Neural crest cell (in vitro differentiated cells): Measurements from ENCODE around the gene NDUFA6. TPM values are rescaled to one million over a fixed set of nuclear protein-coding genes. Genes with fewer than 3 reads are reported as not detected.
"Not testable (repeated sequence)": the region's sequence is repeated elsewhere in the genome, so short reads cannot be mapped to it uniquely, and the experiment has no call there.

ENCODE experiments used
- DNase-seq: peaks from one replicate; pipeline ENCODE4 v3.0.0; 2021; ENCODE audit warnings: low read depth, mixed read lengths, low spot score
- H3K27ac Mint-ChIP-seq: one replicate; pipeline ENCODE4 v1.8.0; 2021; ENCODE audit warnings: mild to moderate bottlenecking, mixed read lengths; ENCODE audit not compliant: unreplicated experiment
- H3K27me3 Mint-ChIP-seq: 2 replicates; pipeline ENCODE4 v1.8.0; 2021; ENCODE audit warnings: low read depth, mild to moderate bottlenecking, mixed read lengths
- H3K36me3 Mint-ChIP-seq: 2 replicates; pipeline ENCODE4 v1.8.0; 2021; ENCODE audit warnings: low read depth, mild to moderate bottlenecking, mixed read lengths
- H3K4me1 Mint-ChIP-seq: 2 replicates; pipeline ENCODE4 v1.8.0; 2021; ENCODE audit warnings: mixed read lengths
- H3K4me3 Mint-ChIP-seq: one replicate; pipeline ENCODE4 v1.8.0; 2021; ENCODE audit warnings: mild to moderate bottlenecking, mixed read lengths
- H3K9me3 Mint-ChIP-seq: 2 replicates; pipeline ENCODE4 v1.8.0; 2021; ENCODE audit warnings: mixed read lengths
- CTCF ChIP-seq: fragments of 200-600 bp; sonication (generic); conservative IDR thresholded peaks from 2 replicates; pipeline ENCODE4 v1.5.0; 2021; ENCODE audit warnings: antibody characterized with exemption, mild to moderate bottlenecking
- long read RNA-seq: library from polyadenylated mRNA; unstranded; transcript quantifications from one replicate; pipeline ENCODE4 v2.0.0, GENCODE V29; 2020
- total RNA-seq: library from RNA; stranded (reverse); gene quantifications from 2 replicates; pipeline ENCODE4 v1.2.1, GENCODE V29; 2021

NDUFA6 gene
- total RNA-seq = 104 and 120 TPM in 2 replicates
- long read RNA-seq, transcript NDUFA6-202 (3 exons, 1,256 nt) = major isoform, 124 of 127 reads
- long read RNA-seq, partial matches to known transcripts = 3 of 127 reads
- long read RNA-seq, other reads (novel, unspliced or antisense) = 0 of 127 reads

DNA sequence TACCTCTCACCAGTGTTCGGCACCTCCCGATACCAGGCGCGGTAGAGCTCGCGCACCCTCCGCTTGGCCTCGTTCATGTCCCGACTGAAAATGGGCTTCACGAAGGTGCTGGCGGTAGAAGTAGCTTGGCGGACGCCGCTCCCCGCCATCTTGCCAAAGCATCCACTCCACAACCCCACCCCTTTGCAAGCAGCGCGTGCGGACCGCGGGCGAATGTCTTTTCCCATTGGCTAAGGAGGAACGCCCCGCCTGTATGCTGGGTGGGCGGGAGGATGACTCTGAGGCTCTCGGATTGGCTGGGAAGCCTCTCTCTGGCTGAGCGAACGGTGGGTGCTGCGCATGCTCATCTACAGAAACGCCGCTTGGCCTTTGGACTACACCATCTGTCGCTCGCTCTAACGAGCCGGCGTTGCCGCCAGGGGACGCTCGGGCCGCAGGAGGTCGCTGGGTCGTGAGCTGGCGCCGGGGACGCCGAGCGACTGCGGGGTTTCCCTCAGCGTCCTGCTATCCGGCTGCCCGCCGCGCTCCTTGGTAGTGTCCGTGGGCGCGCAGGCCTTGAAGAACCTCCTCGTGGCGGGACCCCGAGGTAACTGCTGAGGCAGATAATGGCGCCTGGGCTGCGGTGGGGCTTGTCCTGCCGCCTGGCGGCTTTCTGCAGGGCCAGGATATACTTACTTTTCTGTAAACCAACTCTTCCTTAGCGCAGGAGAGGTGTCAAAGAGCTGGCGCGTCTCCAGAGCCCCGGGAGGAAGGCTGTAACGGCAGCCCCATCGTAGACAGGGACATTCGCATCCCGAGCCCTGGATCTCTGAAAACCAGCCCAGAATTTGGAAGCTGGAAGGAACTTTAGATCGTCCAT lies at the start of gene NDUFA6:
Gene NDUFA6, minus strand, starts transcription at position 177 of the 859 bp plus-strand sequence. Its CDS starts 28 bp downstream, at position 149.
- peaks cover 29% of the 10 kb centered on the region for H3K36me3 Mint-ChIP-seq

DNA sequence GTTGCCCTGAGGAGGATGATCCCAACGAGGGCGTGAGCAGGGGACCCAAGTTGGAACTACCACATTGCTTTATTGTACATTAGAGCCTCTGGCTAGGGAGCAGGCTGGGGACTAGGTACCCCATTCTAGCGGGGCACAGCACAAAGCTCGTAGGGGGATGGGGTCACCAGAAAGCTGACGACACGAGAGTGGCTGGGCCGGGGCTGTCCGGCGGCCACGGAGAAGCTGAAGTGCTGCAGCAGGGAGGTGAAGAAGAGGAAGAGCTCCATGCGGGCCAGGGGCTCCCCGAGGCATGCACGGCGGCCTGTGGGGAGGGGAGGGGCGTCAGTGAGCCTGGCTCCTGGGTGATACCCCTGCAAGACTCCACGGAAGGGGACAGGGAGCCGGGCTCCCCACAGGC lies 49.6 kb upstream of the NDUFA6 start:
- not testable (repeated sequence) for DNase-seq, H3K27ac Mint-ChIP-seq, H3K36me3 Mint-ChIP-seq, H3K27me3 Mint-ChIP-seq, H3K4me1 Mint-ChIP-seq, H3K9me3 Mint-ChIP-seq, H3K4me3 Mint-ChIP-seq

More for the DNA sequence above, at the start of gene NDUFA6:
- peaks cover 2% of the 10 kb centered on the region for H3K9me3 Mint-ChIP-seq
- peaks cover 4% of the 10 kb centered on the region for H3K27me3 Mint-ChIP-seq
- H3K27ac Mint-ChIP-seq = peak within 1 kb of the TSS; percentile 100
- DNase-seq = peak; percentile 97
- H3K4me1 Mint-ChIP-seq = peaks cover 30% of the 10 kb centered on the region
- peak within 1 kb of the TSS; percentile 100 for H3K4me3 Mint-ChIP-seq
- TF ChIP-seq CTCF = peak; percentile 88

GRCh38 chr22:42139508-42139907 lies 48.9 kb upstream of the NDUFA6 start:
- not testable (repeated sequence) for H3K4me3 Mint-ChIP-seq, DNase-seq, H3K27me3 Mint-ChIP-seq, H3K27ac Mint-ChIP-seq, H3K9me3 Mint-ChIP-seq, H3K4me1 Mint-ChIP-seq, H3K36me3 Mint-ChIP-seq

GRCh38 chr22:42138972-42139371 lies 48.4 kb upstream of the NDUFA6 start:
- Mint-ChIP-seq H3K4me3 (no peak overlapping the region), H3K27ac (no peak overlapping the region), H3K9me3 (no peaks in the 10 kb centered on the region), H3K4me1 (no peaks in the 10 kb centered on the region), H3K36me3 (no peaks in the 10 kb centered on the region), H3K27me3 (no peaks in the 10 kb centered on the region)
- DNase-seq = no peak
- no peak for TF ChIP-seq CTCF

DNA sequence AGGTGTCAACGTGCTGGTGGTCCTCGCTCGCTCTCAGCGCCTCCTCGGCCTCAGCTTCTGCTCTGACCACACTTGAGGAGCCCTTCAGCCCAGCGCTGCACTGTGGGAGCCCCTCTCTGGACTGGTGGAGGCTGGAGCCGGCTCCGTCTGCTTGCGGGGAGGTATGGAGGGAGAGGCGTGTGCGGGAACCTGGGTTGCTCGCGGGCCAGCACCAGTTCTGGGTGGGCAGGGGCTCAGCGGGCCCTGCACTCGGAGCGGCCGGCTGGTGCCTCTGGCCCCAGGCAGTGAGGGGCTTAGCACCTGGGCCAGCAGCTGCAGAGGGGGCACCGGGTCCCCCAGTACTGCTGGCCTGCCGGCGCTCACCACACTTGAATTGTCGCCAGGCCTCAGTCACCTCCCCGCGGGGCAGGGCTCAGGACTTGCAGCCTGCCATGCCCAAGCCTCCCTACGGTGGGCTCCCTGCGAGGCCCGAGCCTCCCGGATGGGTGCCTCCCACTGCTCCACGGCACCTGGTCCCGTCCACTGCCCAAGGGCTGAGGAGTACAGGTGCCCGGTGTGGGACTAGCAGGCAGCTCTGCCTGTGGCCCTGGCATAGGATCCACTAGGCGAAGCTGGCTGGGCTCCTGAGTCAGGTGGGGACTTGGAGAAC lies 47.7 kb upstream of the NDUFA6 start:
- no peak overlapping the region for H3K4me3 Mint-ChIP-seq

DNA sequence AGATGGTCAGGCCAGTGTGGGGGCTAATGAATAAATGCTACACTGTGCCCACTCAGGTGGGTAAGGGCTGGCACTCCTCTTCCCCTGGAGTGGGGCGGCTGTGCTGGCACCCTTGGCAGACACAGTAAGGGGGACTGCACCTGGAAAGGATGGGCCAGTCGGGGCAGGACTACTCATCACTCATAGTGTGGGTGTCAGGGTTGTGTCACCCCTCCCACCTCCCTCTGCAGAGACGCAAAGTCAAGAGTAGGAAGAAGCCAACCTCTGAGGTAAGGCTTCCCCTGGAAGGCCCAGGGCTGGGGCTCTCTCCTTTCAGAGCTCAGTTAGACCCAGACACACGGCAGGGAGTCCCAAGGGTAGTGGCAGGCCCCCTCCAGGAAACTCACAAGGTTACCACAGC lies 45.1 kb upstream of the NDUFA6 start:
- H3K9me3 Mint-ChIP-seq, H3K27ac Mint-ChIP-seq, H3K27me3 Mint-ChIP-seq, H3K4me3 Mint-ChIP-seq, H3K36me3 Mint-ChIP-seq, H3K4me1 Mint-ChIP-seq, DNase-seq: not testable (repeated sequence)

More for the DNA sequence above, 47.7 kb upstream of the NDUFA6 start:
- H3K36me3 Mint-ChIP-seq = no peaks in the 10 kb centered on the region
- no peak for TF ChIP-seq CTCF
- no peak overlapping the region for H3K27ac Mint-ChIP-seq
- no peaks in the 10 kb centered on the region for H3K4me1 Mint-ChIP-seq
- no peaks in the 10 kb centered on the region for H3K27me3 Mint-ChIP-seq
- H3K9me3 Mint-ChIP-seq = no peaks in the 10 kb centered on the region
- DNase-seq = no peak
